Keratinocyte (primary cell): Measurements from ENCODE around the gene LBHD1. TPM values are rescaled to one million over a fixed set of nuclear protein-coding genes. Genes with fewer than 3 reads are reported as not detected.

Source experiments
- DNase-seq: peaks from one replicate; pipeline ENCODE4 v3.0.0-alpha.2; 2011; ENCODE audit warnings: low read depth, missing footprints, low spot score
- FAIRE-seq: peaks from 2 replicates; lab custom pipeline; 2011; peaks lifted over from hg19 to GRCh38; lab: Jason Lieb, UNC
- H2AFZ ChIP-seq: 2 replicates; pipeline ENCODE4 v1.6.0; 2012; ENCODE audit warnings: low read length, control low read depth, inconsistent platforms; ENCODE audit not compliant: control insufficient read depth
- H3K27ac ChIP-seq: 2 replicates; pipeline ENCODE4 v1.5.1; 2011; ENCODE audit warnings: low read length; ENCODE audit not compliant: control insufficient read depth, insufficient read depth
- H3K27me3 ChIP-seq: 3 replicates; pipeline ENCODE4 v1.6.0; 2011; ENCODE audit warnings: low read length; ENCODE audit not compliant: control insufficient read depth, insufficient read depth; ENCODE audit errors: extremely low read depth
- H3K36me3 ChIP-seq, 2 experiments: 2 replicates in 1 of 2; 3 replicates in 1 of 2; pipeline ENCODE4 v1.5.1; 2011; ENCODE audit warnings: low read length in 2 of 2, mild to moderate bottlenecking in 1 of 2; ENCODE audit not compliant: control insufficient read depth in 2 of 2, insufficient read depth in 2 of 2; ENCODE audit errors: extremely low read depth in 1 of 2
- H3K4me1 ChIP-seq: 3 replicates; pipeline ENCODE4 v1.5.1; 2011; ENCODE audit warnings: low read length; ENCODE audit not compliant: control insufficient read depth, insufficient read depth; ENCODE audit errors: extremely low read depth
- H3K4me2 ChIP-seq: 3 replicates; pipeline ENCODE4 v1.6.0; 2011; ENCODE audit warnings: low read depth, low read length; ENCODE audit not compliant: control insufficient read depth, insufficient read depth; ENCODE audit errors: extremely low read depth
- H3K4me3 ChIP-seq, 3 experiments: fragments of 200-600 bp in 1 of 3; sonication (generic) in 1 of 3; 2 replicates in 2 of 3; 3 replicates in 1 of 3; pipeline ENCODE4 v1.5.1; 2011 to 2016; ENCODE audit warnings: low read length in 3 of 3, mild to moderate bottlenecking in 3 of 3, control low read depth in 2 of 3, inconsistent platforms in 1 of 3, low read depth in 1 of 3, mixed read lengths in 1 of 3, mixed run types in 1 of 3, moderate library complexity in 1 of 3; ENCODE audit not compliant: control insufficient read depth in 2 of 3, insufficient read depth in 2 of 3; ENCODE audit errors: extremely low read depth in 1 of 3
- H3K79me2 ChIP-seq: 2 replicates; pipeline ENCODE4 v1.6.0; 2012; ENCODE audit warnings: low read length; ENCODE audit not compliant: control insufficient read depth, insufficient read depth
- H3K9ac ChIP-seq: 3 replicates; pipeline ENCODE4 v1.6.0; 2011; ENCODE audit warnings: low read length; ENCODE audit not compliant: control insufficient read depth, insufficient read depth; ENCODE audit errors: extremely low read depth
- H3K9me1 ChIP-seq: 3 replicates; pipeline ENCODE4 v1.6.0; 2011; ENCODE audit warnings: low read length; ENCODE audit not compliant: control insufficient read depth, insufficient read depth; ENCODE audit errors: extremely low read depth
- H3K9me3 ChIP-seq: 2 replicates; pipeline ENCODE4 v1.5.1; 2012; ENCODE audit warnings: low read depth, low read length; ENCODE audit not compliant: control insufficient read depth
- H4K20me1 ChIP-seq: 3 replicates; pipeline ENCODE4 v1.6.0; 2011; ENCODE audit warnings: low read length; ENCODE audit not compliant: control insufficient read depth, insufficient read depth; ENCODE audit errors: extremely low read depth
- EZH2 ChIP-seq: IDR thresholded peaks from one replicate; pipeline ENCODE4 v1.6.1; 2012; ENCODE audit warnings: inconsistent platforms, mild to moderate bottlenecking, low read length, moderate library complexity
- dilution Hi-C: fragments of 300-500 bp; cut with MboI; formaldehyde crosslinking; loops from one replicate; pipeline ENCODE4 v1.7.0; 2020; ENCODE audit warnings: low sequenced_read_pairs; ENCODE audit not compliant: extremely low pct_ligation_motif_present
- polyA plus RNA-seq, 5 experiments: library from polyadenylated mRNA; depleted of rRNA in 3 of 5; stranded (reverse) in 3 of 5; stranded (forward) in 1 of 5; unstranded in 1 of 5; fragments of >200 nt; gene quantifications; 1 replicate in 1 of 5; 2 replicates in 3 of 5; 3 replicates in 1 of 5; pipeline versions ENCODE4 v1.2.1 to v1.2.3, GENCODE V29; 2011 to 2012; ENCODE audit warnings: missing spikeins in 2 of 5, low read depth in 1 of 5, low replicate concordance in 1 of 5
- TF ChIP-seq, protein P1 (sequence below), 3 experiments: IDR thresholded peaks in 1 of 3; conservative IDR thresholded peaks in 1 of 3; optimal IDR thresholded peaks in 1 of 3; 2 replicates in 2 of 3; 3 replicates in 1 of 3; pipeline versions ENCODE3 to v1.5.1; 2011; ENCODE audit warnings: low read length in 3 of 3, mild to moderate bottlenecking in 3 of 3, moderate library complexity in 2 of 3, control low read depth in 1 of 3, inconsistent platforms in 1 of 3; ENCODE audit not compliant: insufficient read depth in 2 of 3; ENCODE audit errors: extremely low read depth in 1 of 3

Gene LBHD1
- polyA plus RNA-seq, 1 donor (not counting 4 experiments of a cell fraction or from before 2014, with no cell fraction given): 4.9 TPM

DNA sequence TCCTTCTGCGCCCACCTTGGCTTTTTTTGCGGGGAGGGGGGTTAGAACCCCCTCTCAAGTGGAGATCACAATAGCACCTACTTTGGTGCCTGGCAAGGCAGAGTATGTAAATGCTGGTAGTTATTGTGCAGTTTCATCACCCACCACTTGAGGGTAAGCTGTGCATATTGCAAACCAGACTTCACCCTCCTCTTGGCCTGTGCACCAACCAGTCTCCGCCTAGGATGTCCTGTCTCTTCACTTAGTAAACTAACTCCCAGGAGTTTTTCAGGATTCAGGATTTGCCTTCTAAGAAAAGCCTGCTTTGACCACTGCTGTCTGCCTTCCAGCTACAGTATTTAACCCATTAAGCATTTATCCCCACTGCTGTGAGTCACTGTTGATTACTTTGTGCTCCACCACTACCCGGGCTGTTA lies 8.8 kb upstream of the LBHD1 start:
- Histone ChIP-seq H3K79me2 (peaks cover 24% of the 10 kb centered on the region), H3K4me2 (no peak overlapping the region), H4K20me1 (no peaks in the 10 kb centered on the region), H2AFZ (peak overlapping the region; percentile 41), H3K9ac (no peak overlapping the region), H3K4me1 (peaks cover 16% of the 10 kb centered on the region), H3K4me3 (no peak overlapping the region), H3K9me1 (no peaks in the 10 kb centered on the region), H3K36me3 (peaks cover 10 to 19% of the 10 kb centered on the region in 2 experiments), H3K27me3 (no peaks in the 10 kb centered on the region), H3K9me3 (no peaks in the 10 kb centered on the region), H3K27ac (no peak overlapping the region)
- no peak for TF ChIP-seq EZH2
- TF ChIP-seq, protein P1, sequence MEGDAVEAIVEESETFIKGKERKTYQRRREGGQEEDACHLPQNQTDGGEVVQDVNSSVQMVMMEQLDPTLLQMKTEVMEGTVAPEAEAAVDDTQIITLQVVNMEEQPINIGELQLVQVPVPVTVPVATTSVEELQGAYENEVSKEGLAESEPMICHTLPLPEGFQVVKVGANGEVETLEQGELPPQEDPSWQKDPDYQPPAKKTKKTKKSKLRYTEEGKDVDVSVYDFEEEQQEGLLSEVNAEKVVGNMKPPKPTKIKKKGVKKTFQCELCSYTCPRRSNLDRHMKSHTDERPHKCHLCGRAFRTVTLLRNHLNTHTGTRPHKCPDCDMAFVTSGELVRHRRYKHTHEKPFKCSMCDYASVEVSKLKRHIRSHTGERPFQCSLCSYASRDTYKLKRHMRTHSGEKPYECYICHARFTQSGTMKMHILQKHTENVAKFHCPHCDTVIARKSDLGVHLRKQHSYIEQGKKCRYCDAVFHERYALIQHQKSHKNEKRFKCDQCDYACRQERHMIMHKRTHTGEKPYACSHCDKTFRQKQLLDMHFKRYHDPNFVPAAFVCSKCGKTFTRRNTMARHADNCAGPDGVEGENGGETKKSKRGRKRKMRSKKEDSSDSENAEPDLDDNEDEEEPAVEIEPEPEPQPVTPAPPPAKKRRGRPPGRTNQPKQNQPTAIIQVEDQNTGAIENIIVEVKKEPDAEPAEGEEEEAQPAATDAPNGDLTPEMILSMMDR (optimal IDR thresholded peaks at IDR 0.05 in 1 of 3, IDR thresholded peaks at IDR 0.05 in 1 of 3, conservative IDR thresholded peaks at IDR 0.05 in 1 of 3; ENCODE audit: extremely low read depth in 1 of 3, insufficient read depth in 2 of 3, low read length in 3 of 3): peak; percentile 59 to 94 (median 74)
- dilution Hi-C loops: no loop called here
- FAIRE-seq (peak; percentile 48), DNase-seq (no peak)

DNA sequence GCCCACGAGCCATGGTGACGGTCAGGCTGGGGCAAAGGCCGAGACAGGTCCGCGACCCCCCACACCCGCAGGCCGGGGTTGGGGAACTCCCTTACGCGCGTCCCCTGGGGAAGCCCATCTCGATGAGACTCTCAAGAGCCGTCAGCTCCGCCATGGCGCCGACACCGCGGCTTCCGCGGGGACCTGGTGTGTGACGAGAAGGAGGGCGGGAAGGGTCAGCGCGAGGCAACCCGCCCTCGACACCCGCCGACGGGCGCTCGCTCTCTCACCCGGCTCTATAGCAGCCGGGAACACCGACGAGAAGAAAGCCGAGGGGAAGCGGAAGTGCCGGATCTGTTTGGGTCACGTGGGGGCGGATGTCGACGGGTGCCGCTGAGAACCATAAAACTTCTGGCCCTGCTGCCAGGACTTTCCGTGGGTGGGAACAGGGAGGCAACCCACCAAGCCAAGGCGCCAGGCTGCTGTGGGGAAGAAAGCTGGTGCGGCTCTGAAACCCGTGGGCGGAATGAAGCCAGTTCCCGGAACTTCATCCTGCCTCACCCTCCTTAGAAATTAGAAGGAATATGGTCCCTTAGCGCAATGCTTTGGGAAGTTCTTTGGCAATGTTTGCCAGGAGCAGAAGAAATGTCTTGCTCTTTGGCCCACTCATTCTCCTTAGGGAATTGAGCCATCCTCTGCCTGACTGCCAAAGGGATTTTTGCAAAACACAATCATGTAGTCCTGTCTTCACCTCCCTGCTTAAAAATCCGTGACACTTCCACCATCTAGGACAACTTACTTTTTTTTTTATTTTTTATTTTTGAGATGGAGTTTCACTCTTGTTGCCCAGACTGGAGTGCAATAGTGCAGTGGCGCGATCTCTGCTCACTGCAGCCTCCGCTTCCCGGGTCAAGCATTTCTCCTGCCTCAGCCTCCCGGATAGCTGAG lies 7.0 kb upstream of the LBHD1 start, which contains the start of gene UBXN1:
UBXN1 (minus strand) TSS at position 304 of the 927 bp plus-strand sequence; CDS start at position 154, 150 bp downstream.
- no peaks in the 10 kb centered on the region for H4K20me1 ChIP-seq
- peak within 1 kb of the TSS; percentile 93 to 100 (median 97) for H3K4me3 ChIP-seq
- H3K27ac ChIP-seq: peak within 1 kb of the TSS; percentile 91
- FAIRE-seq (no peak), DNase-seq (no peak)
- TF ChIP-seq, protein P1 (optimal IDR thresholded peaks at IDR 0.05 in 1 of 3, IDR thresholded peaks at IDR 0.05 in 1 of 3, conservative IDR thresholded peaks at IDR 0.05 in 1 of 3; ENCODE audit: extremely low read depth in 1 of 3, insufficient read depth in 2 of 3, low read length in 3 of 3): no peak
- no peak for TF ChIP-seq EZH2
- H3K4me2 ChIP-seq: peak within 1 kb of the TSS; percentile 99
- H3K79me2 ChIP-seq: peaks cover 25% of the 10 kb centered on the region
- no peaks in the 10 kb centered on the region for H3K9me1 ChIP-seq
- peak within 1 kb of the TSS; percentile 83 for H2AFZ ChIP-seq
- H3K27me3 ChIP-seq: no peaks in the 10 kb centered on the region
- peaks cover 16% of the 10 kb centered on the region for H3K4me1 ChIP-seq
- no peaks in the 10 kb centered on the region for H3K9me3 ChIP-seq
- H3K9ac ChIP-seq: peak within 1 kb of the TSS; percentile 95
- dilution Hi-C loops: no loop called here
- peaks cover 10 to 19% of the 10 kb centered on the region in 2 experiments for H3K36me3 ChIP-seq
